G401 (cell line): ENCODE data around the gene PADI3. TPM values are rescaled to one million over a fixed set of nuclear protein-coding genes. Genes with fewer than 3 reads are reported as not detected.
"Not testable (repeated sequence)": the region's sequence is repeated elsewhere in the genome, so short reads cannot be mapped to it uniquely, and the experiment has no call there.

Source experiments
- DNase-seq: peaks from one replicate; pipeline ENCODE4 v3.0.0-alpha.2; 2015; ENCODE audit warnings: low spot score
- in situ Hi-C: cut with HindIII; loops from 2 replicates; pipeline ENCODE4 v1.10.0; 2016; ENCODE audit warnings: low sequenced_read_pairs, mixed read lengths
- total RNA-seq: library from RNA; depleted of rRNA; stranded (reverse); fragments of >200 nt; shearing (Covaris generic); gene quantifications from 2 replicates; pipeline ENCODE4 v1.2.3, GENCODE V29; 2014; rRNA removed

PADI3 gene
- total RNA-seq, 1 experiment from 2014 or later: 0.41 TPM

DNA sequence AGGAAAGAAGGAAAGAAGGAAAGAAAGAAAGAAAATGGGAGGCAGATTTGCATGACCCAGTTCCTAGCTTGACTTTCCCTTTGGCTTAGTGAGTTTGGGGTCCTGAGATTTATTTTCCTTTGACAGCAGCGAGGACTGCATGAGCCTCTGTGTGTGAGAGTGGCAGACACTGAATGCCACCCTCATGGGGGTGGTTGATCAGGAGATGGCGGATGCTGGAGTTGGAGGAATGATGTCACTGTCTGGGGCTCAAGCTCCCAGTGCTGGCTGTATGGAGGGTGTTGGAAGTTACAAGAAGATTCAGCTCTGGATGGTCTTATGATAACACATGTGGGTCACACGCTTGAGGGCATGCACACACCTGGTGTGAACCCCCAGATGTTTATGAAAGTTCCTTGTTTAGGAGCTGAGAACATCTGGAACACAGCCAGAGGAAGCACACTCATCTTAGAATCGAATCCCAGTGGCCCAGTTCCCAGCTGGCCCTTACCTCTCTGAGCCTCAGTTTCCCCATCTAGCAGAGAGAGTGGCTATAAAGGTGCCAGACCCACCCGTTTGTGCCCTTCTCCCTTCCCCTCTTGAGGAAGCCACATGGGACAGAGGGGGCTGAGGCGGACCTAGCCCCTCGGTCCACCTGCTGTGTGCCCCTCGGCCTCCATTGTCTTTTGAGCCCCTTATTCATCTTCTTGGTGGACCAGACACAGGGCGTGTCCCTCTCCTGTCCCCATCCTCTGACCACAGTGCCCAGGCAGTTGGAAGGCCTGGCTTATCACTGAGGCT, 64.8 kb downstream of the PADI3 start:
- in situ Hi-C loops: no loop called here
- DNase-seq: no peak

DNA sequence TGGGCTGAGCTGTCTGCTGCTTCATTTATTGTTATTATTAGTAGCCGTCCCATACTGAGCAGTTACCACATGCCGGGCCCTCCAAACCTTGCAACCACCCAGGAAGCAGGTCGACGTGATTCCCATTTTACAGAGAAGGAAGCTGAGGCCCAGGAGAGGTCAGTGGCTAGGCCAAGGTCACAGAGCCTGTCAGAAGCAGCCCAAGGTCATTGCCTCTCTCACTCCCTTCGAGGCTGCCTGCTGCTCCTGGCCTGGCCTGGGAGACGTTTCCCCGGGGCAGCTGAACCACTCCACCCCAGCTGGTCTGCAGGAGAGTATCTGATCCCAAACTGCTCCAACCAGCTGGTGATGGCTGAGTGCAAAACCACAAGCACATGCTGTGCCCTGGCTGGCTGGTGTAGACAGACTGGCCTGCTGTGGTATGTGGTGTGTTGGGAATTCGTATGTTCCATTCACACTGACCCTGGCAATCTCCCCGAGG, 65.6 kb downstream of the PADI3 start:
- in situ Hi-C loops: no loop called here
- no peak for DNase-seq

DNA sequence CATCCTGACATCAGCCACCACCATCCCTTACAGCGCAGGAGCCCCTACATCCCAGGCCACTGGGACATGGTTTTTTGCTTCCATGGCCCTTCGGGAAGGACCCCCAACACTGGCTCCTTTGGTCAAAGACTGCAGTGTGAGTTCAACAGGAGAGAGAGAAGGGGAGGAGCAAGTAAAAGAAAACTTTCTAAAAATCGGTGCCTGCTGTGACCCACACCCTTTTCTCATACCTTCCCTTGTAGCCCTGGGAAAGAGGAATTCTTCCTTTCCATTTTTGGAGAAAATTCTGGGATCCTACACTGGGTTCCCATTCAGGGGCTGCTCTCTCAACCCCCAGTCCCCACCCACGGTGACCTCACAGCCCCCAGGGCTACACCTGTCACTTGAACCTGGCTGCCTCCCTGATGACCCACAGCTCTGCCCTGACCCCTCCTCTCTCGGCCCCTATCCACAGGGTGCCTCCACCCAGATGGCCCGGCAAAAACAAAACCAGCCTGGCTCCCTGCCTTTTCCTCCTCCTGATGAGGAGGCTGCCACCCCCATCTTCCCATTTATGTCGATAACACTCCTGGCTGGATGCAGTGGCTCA, 66.7 kb downstream of the PADI3 start:
- DNase-seq: no peak
- in situ Hi-C loops: no loop called here

DNA sequence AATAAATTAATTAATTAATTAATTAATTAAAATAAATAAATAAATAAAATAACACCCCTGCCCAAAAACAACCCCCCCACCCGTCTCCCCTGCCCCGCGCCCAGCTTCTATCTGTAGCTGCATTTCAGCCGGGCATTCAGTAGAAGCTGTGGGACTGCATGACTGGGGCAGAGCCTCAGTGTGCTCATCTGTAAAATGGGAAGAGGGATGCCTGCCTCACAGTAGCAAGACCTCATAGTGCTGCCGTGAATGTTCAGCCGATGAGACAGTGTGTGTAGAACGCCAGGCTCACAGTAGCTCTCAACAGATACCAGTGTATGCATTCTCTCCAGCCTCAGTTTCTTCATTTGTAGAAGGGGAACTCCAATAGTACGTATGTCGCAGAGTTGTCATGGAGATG, 67.8 kb downstream of the PADI3 start:
- in situ Hi-C loops: no loop called here
- DNase-seq: no peak

DNA sequence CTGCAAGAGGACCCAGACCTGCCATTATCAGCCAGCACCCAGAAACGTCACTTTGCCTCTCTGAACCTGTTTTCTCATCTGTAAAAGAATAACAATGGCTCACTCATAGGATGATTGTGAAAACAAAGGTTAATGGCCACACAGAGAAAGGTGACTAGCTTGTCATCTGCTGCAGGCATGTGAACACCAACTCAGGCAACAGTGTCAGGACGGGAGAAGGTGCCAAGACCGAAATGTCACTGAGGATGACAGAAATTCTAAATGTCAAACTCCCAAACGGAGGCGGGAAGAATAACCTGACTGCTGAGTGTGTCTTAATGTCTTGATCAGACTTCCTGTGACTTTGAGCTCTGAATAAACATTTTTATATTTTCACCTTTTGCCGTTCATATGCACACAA, 69.4 kb downstream of the PADI3 start:
- in situ Hi-C loops: no loop called here

DNA sequence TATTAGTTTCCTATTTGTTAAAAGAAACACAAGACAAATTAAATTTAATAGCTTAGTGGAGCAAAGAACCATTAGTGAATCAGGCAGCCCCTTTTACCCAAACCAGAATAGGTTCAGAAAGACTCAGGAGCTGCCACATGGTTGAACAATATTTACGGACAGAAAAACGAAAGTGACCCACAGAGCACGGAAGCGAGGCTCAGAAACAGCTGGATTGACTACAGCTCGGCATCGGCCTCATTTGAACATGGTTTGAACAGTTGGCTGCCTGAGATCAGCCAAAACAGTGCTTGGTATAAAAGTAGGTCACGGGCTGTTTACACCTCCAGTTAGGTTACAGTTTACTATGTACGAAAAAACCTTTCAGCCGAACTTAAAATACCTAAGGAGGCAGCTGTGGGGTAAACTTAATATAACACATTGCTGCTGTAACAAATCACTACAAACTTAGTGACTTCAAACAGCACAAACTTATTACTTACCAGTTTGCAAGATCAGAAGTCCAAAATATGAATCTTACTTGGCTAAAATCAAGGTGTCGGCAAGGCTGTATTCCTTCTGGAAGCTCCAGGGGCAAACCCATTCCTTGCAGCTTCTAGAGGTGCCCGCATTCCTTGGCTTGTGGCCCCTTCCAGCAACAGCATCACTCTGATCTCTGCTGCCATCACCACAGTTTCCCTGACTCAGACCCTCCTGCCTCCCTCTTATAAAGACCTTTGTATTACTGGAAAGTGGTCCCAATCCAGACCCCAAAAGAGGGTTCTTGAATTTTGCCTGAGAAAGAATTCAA, 70.9 kb downstream of the PADI3 start:
- DNase-seq: peak; percentile 3
- in situ Hi-C loops: no loop called here

More for the DNA sequence above, 69.4 kb downstream of the PADI3 start:
- peak; percentile 2 for DNase-seq

DNA sequence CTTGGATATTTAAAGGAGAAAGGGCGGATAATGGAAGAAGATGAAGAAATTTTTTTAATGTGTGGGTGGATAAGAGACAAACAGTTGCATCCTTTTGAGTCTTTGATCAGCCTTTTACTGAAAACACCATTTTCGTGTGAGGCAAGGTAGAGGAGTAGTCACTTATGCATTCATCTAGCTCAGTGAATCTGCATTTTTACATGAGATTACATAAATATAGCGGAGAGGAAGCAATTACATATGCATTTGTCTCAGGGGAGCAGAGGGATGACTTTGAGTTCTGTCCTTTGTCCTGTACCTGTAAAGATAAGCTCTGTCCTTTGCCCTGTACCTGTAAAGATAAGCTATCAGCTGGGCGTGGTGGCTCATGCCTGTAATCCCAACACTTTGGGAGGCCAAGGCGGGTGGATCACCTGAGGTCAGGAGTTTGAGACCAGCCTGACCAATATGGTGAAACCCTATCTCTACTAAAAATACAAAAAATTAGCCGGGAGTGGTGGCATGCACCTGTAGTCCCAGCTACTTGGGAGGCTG, 73.0 kb downstream of the PADI3 start:
- in situ Hi-C loops, DNase-seq: not testable (repeated sequence)

DNA sequence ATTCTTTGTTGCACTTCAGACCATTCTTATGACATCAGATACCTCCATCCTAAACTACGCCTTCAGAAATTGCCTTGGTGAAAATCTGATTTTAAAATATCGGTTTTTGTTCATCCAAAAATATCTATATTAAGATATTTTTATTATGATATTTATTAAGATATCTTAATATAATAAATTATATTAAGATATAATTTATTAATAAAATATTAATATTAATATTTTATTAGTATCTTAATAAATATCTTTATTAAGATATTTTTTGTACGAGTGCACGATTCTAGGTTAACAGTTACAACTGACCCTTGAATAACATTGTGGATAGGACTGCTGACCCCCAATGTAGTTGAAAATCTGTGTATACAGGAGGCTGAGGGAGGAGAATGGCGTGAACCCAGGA, 80.0 kb downstream of the PADI3 start:
- DNase-seq: no peak
- in situ Hi-C loops: no loop called here

DNA sequence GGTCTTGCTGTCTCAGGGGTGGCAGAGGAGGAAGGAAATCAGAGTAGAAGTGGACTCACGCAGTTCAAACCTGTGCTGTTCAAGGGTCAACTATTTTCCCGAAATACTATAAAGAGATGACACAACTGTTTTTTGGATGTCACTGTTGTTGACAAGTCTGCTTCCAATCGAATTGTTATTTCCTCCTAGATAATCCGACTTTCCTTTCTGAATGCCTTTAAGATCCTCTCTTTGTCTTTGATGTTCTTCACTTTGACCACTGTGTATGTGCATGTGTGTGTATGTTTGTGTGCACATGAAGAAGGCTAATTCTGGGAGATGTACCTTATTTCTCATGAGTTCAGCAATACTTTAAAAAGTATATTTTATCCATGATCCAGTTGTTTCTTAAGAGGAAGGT, 80.7 kb downstream of the PADI3 start:
- in situ Hi-C loops: no loop called here
- DNase-seq: no peak

DNA sequence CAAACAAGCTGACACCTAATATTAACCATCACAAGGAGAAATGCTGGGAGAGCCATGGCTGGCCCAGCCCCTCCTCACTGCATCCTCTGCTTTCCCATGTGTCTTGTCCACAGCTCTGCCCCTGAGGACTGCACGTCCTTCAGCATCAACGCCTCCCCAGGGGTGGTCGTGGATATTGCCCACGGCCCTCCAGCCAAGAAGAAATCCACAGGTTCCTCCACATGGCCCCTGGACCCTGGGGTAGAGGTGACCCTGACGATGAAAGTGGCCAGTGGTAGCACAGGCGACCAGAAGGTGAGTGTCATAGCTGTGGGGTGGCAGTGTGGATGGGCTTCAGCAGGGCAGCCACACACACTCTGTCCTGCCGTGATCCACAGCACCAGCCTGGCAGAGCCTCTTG, 82.0 kb downstream of the PADI3 start:
- in situ Hi-C loops: no loop called here
- DNase-seq: no peak

DNA sequence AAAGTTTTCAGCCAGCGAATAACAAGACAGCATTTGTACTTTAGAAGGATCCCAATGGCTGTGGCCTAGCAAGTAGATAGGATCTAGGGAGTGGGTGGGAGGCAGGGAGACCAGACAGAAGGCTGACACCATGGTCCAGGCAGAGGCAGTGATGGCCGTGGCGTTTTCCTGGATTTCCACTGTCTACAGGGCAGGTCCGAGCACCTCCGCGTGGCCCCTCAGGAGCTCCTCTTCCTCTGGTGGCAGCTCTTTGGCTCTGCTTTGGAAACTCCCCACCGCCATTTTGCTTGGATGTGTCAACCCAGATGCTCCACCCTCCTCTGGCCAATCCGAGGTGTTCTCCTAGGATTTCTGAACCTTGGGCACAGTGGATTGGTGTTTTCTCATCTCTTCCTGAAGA, 84.2 kb downstream of the PADI3 start:
- no peak for DNase-seq
- in situ Hi-C loops: no loop called here

Other genes starting within 250 kb of the PADI3 start
- 34.5 and 38.9 TPM in 2 replicates for gene ATP13A2, start 237.2 kb upstream of the PADI3 start, total RNA-seq
- gene SDHB, start 195.1 kb upstream of the PADI3 start, total RNA-seq: 192 and 214 TPM in 2 replicates
- 0.10 and 0.62 TPM in 2 replicates for gene PADI2, start 129.6 kb upstream of the PADI3 start, total RNA-seq
- gene PADI1, start 44.0 kb upstream of the PADI3 start, total RNA-seq: not detected in 2 replicates
- gene PADI4, start 59.1 kb downstream of the PADI3 start, total RNA-seq: not detected in 2 replicates
- not detected in 2 replicates for gene PADI6, start 123.1 kb downstream of the PADI3 start, total RNA-seq
- gene RCC2, start 190.6 kb downstream of the PADI3 start, total RNA-seq: 120 and 129 TPM in 2 replicates